AG20443 (cell line): ENCODE results near the gene ARHGAP8.

Experiments
- DNase-seq: peaks from one replicate; pipeline ENCODE4 v3.0.0; 2012; ENCODE audit warnings: low spot score, mixed read lengths

The ARHGAP8 gene

DNA sequence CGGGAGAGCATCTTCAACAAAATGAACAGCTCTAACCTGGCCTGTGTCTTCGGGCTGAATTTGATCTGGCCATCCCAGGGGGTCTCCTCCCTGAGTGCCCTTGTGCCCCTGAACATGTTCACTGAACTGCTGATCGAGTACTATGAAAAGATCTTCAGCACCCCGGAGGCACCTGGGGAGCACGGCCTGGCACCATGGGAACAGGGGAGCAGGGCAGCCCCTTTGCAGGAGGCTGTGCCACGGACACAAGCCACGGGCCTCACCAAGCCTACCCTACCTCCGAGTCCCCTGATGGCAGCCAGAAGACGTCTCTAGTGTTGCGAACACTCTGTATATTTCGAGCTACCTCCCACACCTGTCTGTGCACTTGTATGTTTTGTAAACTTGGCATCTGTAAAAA lies 109.9 kb downstream of the ARHGAP8 start:
- DNase-seq: no peak

- no peak for DNase-seq
Observed at GRCh38 chr22:44862981-44863860, 110.8 kb downstream of the ARHGAP8 start.

GRCh38 chr22:44865193-44866057 lies 113.0 kb downstream of the ARHGAP8 start:
- DNase-seq: no peak

- no peak for DNase-seq
Observed at GRCh38 chr22:44869196-44869595, 116.8 kb downstream of the ARHGAP8 start.

DNA sequence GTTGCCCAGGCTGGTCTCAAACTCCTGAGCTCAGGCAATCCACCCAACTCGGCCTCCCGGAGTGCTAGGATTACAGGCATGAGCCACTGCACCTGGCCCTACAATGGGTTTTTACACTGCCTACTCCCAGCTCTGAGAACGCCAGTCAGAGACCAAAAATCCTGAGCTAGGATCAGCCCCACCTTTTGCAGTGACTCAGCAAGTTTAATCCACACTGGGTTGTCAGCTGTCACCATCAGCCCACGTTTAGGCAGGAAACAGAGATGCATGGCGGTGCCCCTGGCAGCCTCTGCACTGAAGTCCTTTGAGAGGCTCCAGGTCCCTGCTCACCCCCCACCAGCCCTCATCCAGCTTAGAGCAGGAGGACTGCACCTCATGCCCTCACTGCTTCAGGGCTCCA lies 117.6 kb downstream of the ARHGAP8 start:
- no peak for DNase-seq

GRCh38 chr22:44871782-44872181 lies 119.4 kb downstream of the ARHGAP8 start:
- no peak for DNase-seq

GRCh38 chr22:44876921-44877320 lies 124.5 kb downstream of the ARHGAP8 start:
- DNase-seq: no peak

DNA sequence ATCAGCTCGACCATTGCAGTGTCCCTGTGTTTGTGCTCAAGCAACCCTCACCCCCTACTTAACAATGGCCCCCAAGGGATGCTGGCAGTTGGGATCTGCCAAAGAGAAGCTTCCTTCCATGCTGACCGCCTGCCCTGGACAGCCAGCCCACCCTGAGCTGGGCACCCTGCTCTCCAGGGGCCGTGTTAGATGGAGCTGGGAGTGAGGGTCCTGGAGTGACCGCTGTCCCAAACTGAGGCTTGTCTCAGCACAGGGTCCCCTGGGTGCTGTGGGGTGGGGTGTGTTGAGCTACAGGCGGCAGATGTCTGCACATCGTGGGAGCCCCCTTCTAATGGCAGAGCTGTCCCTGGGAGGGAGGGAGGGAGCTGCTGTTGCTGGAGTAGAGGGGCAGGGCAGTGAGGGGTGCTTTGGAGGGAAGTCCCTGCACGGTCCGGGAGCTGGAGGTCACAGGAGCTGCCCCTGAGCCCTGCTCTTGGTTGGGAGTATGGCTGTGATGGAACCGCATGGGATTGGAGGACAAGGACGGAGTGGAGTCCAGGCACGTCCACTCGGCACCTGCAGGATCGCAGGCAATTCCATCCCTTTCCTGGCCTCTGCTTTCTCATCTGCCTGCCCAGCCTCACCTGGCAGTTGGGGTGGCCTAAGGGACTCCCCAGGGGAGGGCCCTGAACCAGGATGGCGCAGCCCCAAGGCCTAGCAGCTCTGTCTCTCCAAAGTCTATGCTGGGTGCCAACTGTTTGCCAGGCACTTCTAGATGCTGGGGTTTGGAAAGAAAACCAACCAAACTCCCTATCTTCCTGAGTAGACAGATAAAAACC lies 126.3 kb downstream of the ARHGAP8 start:
- no peak for DNase-seq

DNA sequence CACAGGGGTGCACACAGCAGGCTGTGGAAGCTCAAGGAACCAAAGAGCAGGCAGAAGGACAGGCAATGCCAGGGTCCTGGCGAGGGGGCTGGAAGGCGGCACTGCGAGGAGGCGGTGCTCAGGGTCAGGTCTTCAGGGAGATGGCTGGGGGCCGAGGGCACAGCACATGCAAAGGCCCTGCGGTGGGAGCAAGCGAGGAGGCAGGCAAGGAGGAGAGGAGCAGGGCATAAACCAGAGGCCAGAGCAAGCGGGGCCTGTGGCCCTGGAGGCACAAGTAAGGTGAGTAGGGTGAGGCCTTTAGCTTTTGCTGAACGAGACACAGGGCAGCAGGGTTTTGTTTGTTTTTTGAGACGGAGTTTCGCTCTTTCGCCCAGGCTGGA lies 126.9 kb downstream of the ARHGAP8 start:
- no peak for DNase-seq

- no peak for DNase-seq
Observed at GRCh38 chr22:44880610-44881290, 128.4 kb downstream of the ARHGAP8 start.

GRCh38 chr22:44881624-44882023 lies 129.2 kb downstream of the ARHGAP8 start:
- DNase-seq: no peak

DNA sequence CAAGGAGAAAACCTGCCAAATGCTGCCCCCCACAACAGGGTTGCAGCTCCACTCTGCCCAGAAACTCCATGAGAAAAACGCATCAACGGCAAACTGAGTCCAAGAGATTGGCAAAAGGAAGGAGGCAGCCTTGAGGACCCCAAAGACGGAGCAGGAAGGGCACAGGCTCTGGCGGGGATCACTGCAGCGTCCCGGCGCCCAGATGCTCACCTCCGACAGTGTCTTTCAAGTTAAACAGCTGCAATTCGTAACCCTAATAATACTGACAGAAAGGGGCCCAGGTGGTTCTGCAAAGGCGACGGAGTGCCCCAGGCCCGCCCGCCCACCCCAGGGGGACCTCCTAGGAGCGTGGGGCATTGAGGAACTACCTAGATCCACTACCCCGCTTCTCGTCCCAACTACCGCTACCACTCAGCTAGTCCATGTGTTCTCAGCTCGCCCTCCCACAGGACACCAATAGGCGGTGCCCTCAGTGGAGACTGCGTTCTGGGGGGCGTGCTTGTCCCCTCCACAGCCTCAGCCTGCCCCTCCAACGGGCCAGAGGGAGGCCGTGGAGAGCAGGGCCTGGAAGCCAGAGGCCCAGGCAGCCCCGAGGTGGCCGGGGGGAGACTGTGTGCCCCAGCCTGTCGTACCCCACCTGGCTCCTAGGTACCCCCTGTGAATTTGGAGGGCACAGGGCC lies 130.0 kb downstream of the ARHGAP8 start:
- DNase-seq: no peak

DNA sequence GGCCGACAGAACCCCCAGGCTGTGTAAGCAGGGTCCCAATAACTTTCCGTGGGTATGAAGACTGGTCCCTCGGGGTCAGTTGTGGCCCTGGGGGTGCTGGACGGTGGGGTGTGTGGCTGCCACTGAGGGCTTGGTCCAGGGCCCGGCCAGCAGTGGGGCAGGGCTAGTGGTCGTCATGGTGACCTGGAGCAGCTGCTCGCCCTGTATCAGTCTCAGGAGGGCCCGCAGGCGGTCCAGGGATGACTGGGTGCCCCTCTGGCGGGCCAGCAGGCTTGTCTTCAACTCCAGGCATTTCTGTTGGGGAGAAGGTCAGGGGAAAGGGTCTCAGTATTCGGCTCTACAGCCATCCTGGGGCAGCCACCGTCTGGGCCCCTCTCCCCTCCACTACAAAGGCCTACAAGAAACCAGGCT lies 130.6 kb downstream of the ARHGAP8 start:
- DNase-seq: no peak

DNA sequence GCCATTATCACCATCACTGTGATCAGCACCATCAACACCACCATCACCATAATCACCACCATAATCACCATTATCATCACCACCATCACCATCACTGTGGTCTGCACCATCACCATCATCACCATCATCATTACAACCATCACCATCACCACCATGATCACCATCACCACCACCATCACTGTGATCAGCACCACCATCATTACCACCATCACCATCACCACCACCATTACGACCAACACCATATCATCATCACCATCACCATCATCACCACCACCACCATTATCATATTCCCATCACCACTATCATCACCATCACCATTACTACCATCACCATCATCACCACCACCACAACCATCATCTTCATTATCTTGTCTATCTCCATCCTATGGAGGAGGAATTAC lies 132.2 kb downstream of the ARHGAP8 start:
- no peak for DNase-seq

DNA sequence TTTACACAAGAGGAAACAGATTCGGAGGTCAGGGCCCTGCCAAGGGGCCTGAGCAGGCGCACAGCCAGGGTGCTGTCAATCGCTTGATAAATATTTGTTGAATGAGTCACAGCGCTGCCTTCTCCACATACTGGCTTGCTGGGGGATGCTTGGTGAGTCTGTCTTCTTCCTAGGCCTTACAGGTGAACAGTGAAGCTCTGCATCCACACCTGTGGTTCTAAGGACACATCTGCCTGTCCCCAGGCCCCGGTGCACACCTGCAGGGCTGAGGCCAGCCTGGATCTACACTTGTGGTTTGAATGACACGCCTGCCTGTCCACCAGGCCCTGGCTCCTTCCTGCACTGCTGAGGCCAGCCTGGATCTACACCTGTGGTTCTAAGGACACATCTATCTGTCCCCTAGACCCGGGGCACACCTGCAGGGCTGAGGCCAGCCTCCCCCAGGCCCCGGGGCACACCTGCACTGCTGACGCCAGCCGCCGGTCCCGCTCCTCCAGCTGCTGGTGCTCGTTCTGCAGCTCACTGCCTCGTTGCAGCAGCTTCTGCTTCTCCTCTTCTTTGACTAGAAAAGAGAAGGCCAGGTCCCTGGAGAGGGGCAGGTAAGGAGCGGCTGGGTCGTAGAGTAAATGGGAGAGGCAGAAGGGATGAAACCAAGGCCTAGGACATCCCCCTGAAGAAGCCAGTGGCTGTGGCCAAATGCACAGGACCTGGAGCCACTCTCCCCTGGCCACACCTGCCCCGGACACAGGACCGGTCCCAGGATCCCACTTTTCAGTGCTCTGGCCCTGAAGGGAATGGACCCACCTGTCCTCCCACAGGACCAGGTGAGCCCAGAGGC lies 132.8 kb downstream of the ARHGAP8 start:
- no peak for DNase-seq

- no peak for DNase-seq
Observed at GRCh38 chr22:44885806-44886360, 133.5 kb downstream of the ARHGAP8 start.

DNA sequence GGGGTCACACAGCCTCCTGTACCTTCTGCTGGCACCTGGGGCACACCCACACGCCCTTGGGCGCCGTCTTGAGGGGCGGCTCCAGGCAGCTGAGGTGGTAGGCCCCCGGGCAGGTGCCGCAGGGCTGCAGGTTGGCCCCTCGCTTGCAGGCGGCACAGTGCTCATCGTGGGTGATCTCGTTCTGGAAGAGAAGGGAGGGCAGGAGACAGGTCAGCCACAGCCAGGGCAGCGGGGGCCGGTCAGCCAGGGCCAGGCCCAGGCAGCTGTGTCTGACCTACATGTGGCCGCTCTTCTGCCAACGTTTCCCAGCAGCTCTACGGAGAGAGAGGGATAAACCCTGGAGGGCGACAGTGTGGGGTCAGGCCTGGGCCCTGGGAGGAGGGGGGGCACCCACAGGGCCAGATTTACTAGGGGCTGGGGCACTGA lies 135.6 kb downstream of the ARHGAP8 start:
- no peak for DNase-seq

DNA sequence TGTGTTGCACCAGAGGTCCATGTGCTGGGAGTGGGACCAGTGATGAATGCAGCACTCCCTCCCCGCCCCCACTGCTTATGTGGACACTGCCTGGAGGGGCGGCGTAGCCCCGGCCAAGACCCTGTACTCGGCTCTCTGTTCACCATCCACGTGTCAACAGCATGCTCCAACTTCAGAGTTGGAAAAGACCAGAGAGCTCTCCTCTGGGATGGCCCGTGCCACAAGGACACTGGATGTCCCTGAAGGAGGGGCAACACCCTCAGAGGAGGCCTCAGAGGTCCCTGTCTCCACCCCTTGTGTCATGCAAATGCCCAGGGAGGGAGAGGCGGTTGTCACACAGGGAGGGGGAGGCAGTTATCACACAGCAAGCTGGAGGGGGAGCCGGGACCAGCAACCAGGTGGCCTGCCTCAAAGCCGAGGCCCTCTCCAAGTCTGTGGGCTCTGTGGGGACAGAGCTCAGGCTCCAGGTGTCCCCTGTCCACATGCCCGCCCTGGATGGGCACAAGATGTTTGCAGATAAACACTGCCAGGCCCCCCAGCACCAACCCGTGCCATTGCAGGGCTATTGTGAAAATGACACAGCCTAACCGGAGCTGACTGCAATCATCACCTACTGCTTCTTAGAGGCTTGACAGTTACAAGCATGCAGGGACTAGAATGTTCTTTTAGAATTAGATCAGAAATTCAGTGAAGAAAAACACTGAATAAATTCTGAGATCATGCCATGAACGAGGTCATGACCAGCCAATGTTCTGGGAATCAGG lies 136.3 kb downstream of the ARHGAP8 start:
- no peak for DNase-seq

- DNase-seq: no peak
Observed at GRCh38 chr22:44889255-44889878, 137.0 kb downstream of the ARHGAP8 start.
